Mucosa of descending colon (tissue), 3 donors: ENCODE measurements around the gene PRKAR2A. TPM values are rescaled to one million over a fixed set of nuclear protein-coding genes. Genes with fewer than 3 reads are reported as not detected.

ENCODE experiments used
- ATAC-seq: fragments of 200-7000 bp; cut with Tn5 transposase; one replicate; pipeline ENCODE4 v1.9.1; 2020; ENCODE audit warnings: mild to moderate bottlenecking, moderate library complexity
- DNase-seq, 3 donors: peaks; one replicate each; pipeline ENCODE4 v3.0.0-alpha.2; 2020
- H3K36me3 ChIP-seq: fragments of 200-600 bp; one replicate; pipeline ENCODE4 v1.8.0; 2021; ENCODE audit warnings: low read depth, mild to moderate bottlenecking
- H3K4me1 ChIP-seq: fragments of 200-600 bp; one replicate; pipeline ENCODE4 v1.8.0; 2021; ENCODE audit warnings: low read depth, mild to moderate bottlenecking
- H3K4me3 ChIP-seq: fragments of 200-600 bp; one replicate; pipeline ENCODE4 v1.8.0; 2021; ENCODE audit warnings: mild to moderate bottlenecking
- H3K9me3 ChIP-seq: fragments of 200-600 bp; one replicate; pipeline ENCODE4 v1.8.0; 2021; ENCODE audit warnings: mild to moderate bottlenecking
- CTCF ChIP-seq: fragments of 200-600 bp; IDR thresholded peaks from one replicate; pipeline ENCODE4 v1.8.0; 2022; ENCODE audit warnings: antibody characterized with exemption, mild to moderate bottlenecking
- intact Hi-C, 2 donors: fragments of 100-400 bp; cut with DNase I in 1 of 2; cut with micrococcal nuclease in 1 of 2; formaldehyde crosslinking; loops; one replicate each; pipeline versions ENCODE4 v1.11.0 to v1.11.1; 2022; cut with DNase I, micrococcal nuclease
- total RNA-seq, 3 donors: library from RNA; stranded (reverse); fragmentation: NEBNext Ultra II Directional in 2 of 3; extraction: Animal tissue kit (Norgen Biotek cat#: 25700) in 2 of 3; gene quantifications; one replicate each; pipeline versions ENCODE4 v1.2.1 to v1.2.4, GENCODE V29; 2021 to 2023
- donor health status: DM: no; HTN: no; CAD: no; lungs with moderate emphysema.
- donor health status: DM: no; HTN: no; CAD: no.
- donor health status: DM: no; HTN: yes; CAD: no.

PRKAR2A gene
- total RNA-seq, 3 donors from 2014 or later: 53.3 to 76.3 (median 55.6) TPM

DNA sequence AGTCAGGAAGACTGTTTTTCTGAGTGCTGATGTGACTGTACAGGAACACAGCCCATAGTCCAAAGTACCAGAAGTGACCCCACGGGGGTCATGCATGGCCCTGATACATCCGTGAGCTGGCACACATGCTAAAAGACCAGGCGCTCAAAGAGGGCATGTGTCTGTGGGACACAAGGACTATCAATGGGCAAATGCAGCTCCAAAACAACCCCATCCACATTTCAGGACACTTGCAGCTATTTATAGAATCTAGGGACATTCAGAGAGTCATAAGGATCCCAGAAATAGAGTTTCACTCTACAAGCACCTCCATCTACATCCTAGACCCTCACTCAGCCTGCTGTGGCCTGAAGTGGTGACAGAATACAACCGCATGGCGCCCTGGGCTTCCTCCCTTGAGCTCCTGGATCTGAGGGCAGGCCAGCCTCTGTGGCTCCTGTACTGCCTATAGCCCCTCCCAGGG, 34.0 kb upstream of the PRKAR2A start:
- ATAC-seq (no peak), DNase-seq (no peak)
- TF ChIP-seq CTCF: no peak
- Histone ChIP-seq H3K36me3 (no peaks in the 10 kb centered on the region), H3K9me3 (no peaks in the 10 kb centered on the region), H3K4me3 (no peak overlapping the region), H3K4me1 (no peaks in the 10 kb centered on the region)
- intact Hi-C loops: no loop called here

GRCh38 chr3:48881006-48881405, 33.3 kb upstream of the PRKAR2A start:
- Histone ChIP-seq H3K4me1 (no peaks in the 10 kb centered on the region), H3K4me3 (no peak overlapping the region), H3K36me3 (no peaks in the 10 kb centered on the region), H3K9me3 (no peaks in the 10 kb centered on the region)
- intact Hi-C loops: no loop called here
- no peak for DNase-seq
- ATAC-seq: no peak
- no peak for TF ChIP-seq CTCF

DNA sequence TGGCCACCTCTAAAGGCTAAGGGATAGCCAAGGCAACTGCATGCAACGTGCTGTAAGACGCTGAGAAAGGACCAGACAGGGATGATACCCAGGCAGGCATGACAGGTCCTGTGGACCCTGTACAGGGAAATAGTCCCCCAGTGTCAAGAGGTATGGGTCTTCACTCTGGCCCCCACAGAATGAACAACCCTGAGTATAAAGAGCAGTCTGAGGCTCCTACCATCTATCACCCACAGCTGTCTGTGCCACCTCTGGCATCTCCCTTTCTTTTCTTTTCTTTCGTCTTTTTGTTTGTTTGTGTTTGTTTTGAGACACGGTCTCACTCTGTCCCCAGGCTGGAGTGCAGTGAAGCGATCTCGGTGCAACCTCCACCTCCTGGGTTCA, 32.3 kb upstream of the PRKAR2A start:
- no peaks in the 10 kb centered on the region for H3K4me1 ChIP-seq
- H3K4me3 ChIP-seq: no peak overlapping the region
- intact Hi-C loops: no loop called here
- DNase-seq (no peak), ATAC-seq (no peak)
- H3K9me3 ChIP-seq: no peaks in the 10 kb centered on the region
- no peaks in the 10 kb centered on the region for H3K36me3 ChIP-seq
- no peak for TF ChIP-seq CTCF

- ATAC-seq: no peak
- intact Hi-C loops: no loop called here
- TF ChIP-seq CTCF: no peak
- no peak for DNase-seq
- Histone ChIP-seq H3K4me3 (no peak overlapping the region), H3K4me1 (no peaks in the 10 kb centered on the region), H3K36me3 (no peaks in the 10 kb centered on the region), H3K9me3 (no peaks in the 10 kb centered on the region)
These were observed 31.8 kb upstream of the PRKAR2A start for GRCh38 chr3:48879307-48879993.

DNA sequence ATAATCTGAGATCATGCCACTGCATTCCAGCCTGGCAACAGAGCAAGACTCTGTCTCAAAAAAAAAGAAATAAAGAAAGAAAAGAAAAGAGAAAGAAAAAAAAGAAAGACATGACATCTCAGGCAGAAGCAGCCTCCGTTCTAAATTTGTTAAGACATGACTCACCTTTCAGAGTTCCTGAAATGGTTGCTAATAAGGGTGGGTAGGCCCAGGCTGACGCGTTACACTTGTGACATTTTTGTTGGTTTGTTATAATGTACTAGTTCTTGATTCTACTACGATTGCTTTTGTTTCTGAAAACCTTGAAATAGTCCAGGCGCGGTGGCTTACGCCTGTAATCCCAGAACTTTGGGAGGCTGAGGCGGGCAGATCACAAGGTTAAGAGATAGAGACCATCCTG, 30.0 kb upstream of the PRKAR2A start:
- no peak for TF ChIP-seq CTCF
- Histone ChIP-seq H3K4me3 (no peak overlapping the region), H3K4me1 (no peaks in the 10 kb centered on the region), H3K36me3 (no peaks in the 10 kb centered on the region), H3K9me3 (no peaks in the 10 kb centered on the region)
- intact Hi-C loops: no loop called here
- no peak for ATAC-seq
- no peak for DNase-seq

DNA sequence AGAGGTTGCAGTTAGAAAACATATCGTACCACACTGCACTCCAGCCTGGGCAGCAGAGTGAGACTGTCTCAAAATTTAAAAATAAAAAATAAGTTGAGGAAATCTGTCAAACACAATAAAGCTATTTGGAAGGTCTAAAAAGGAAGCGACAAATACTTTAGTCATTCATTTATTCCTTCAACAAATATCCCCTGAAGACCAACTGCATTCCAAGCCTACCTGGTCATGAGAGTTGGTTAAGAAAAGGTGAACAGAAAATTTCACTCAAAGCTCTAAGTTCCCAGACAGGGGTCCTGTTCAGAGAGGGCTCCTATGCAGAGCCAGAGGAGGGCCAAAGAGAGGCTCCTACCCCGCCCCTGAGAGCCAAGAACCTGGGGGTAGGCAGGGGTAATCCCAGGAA, 15.4 kb upstream of the PRKAR2A start:
- DNase-seq (no peak), ATAC-seq (no peak)
- no peak for TF ChIP-seq CTCF
- Histone ChIP-seq H3K9me3 (no peaks in the 10 kb centered on the region), H3K4me3 (no peak overlapping the region), H3K36me3 (no peaks in the 10 kb centered on the region), H3K4me1 (no peaks in the 10 kb centered on the region)
- intact Hi-C loops: no loop called here
